GM12878 (cell line): ENCODE data around the gene RHBG. TPM values are rescaled to one million over a fixed set of nuclear protein-coding genes. Genes with fewer than 3 reads are reported as not detected.

Experiments used
- ATAC-seq: fragments of 200-7000 bp; cut with Tn5 transposase; 3 replicates; pipeline ENCODE4 v1.9.1; 2020; ENCODE audit warnings: mild to moderate bottlenecking, moderate library complexity
- BruUV-seq: library from RNA; stranded (reverse); fragments of 400-500 nt; replicated peaks from 2 replicates; lab custom pipeline; 2021; lab: Mats Ljungman, UMichigan
- CTCF ChIA-PET: fragments of 300-600 bp; sonication (Branson Sonifier 250); formaldehyde crosslinking; extraction: SDS; loops from one replicate; lab custom pipeline; 2021; ENCODE audit warnings: inconsistent platforms; lab: Yijun Ruan, JAX
- POLR2A ChIA-PET: fragments of 350-600 bp; formaldehyde crosslinking; extraction: SDS; loops from one replicate; lab custom pipeline; 2021; ENCODE audit warnings: inconsistent platforms; lab: Charles Lee
- RAD21 ChIA-PET: fragments of 300-600 bp; sonication (Branson Sonifier 250); formaldehyde crosslinking; loops from one replicate; lab custom pipeline; 2023; ENCODE audit warnings: antibody characterized with exemption; ENCODE audit not compliant: unreplicated experiment; lab: Charles Lee
- SMC1A ChIA-PET: fragments of 300-600 bp; sonication (Branson Sonifier 250); formaldehyde crosslinking; loops from one replicate; lab custom pipeline; 2023; ENCODE audit not compliant: unreplicated experiment, uncharacterized antibody; lab: Charles Lee
- DNase-seq: peaks from one replicate; pipeline ENCODE4 v3.0.0-alpha.2; 2011; ENCODE audit warnings: low read depth, low spot score
- FAIRE-seq: peaks from 3 replicates; lab custom pipeline; 2011; peaks lifted over from hg19 to GRCh38; lab: Jason Lieb, UNC
- H2AFZ ChIP-seq: 2 replicates; pipeline ENCODE4 v1.6.0; 2011; ENCODE audit warnings: low read depth, low read length, control low read depth; ENCODE audit not compliant: control insufficient read depth
- H3K27ac ChIP-seq: 2 replicates; pipeline ENCODE4 v1.5.1; 2011; ENCODE audit warnings: control low read depth; ENCODE audit not compliant: control insufficient read depth, insufficient read depth
- H3K27me3 ChIP-seq, 2 experiments: replicated peaks in 1 of 2; 2 replicates each; pipeline versions ENCODE4 v1.6.0 to v1.6.1; 2011; ENCODE audit warnings: low read length in 1 of 2; ENCODE audit not compliant: control insufficient read depth in 2 of 2, insufficient read depth in 2 of 2
- H3K36me3 ChIP-seq, 2 experiments: 2 replicates each; pipeline ENCODE4 v1.5.1; 2011; ENCODE audit warnings: low read length in 1 of 2; ENCODE audit not compliant: control insufficient read depth in 2 of 2, insufficient read depth in 2 of 2
- H3K4me1 ChIP-seq: 2 replicates; pipeline ENCODE4 v1.6.1; 2011; ENCODE audit warnings: mild to moderate bottlenecking, low read length, moderate library complexity, mixed read lengths; ENCODE audit not compliant: control insufficient read depth, insufficient read depth
- H3K4me2 ChIP-seq: 2 replicates; pipeline ENCODE4 v1.6.0; 2011; ENCODE audit warnings: control low read depth; ENCODE audit not compliant: control insufficient read depth, insufficient read depth
- H3K4me3 ChIP-seq: fragments of 200-600 bp; sonication (generic); 2 replicates; pipeline ENCODE4 v1.5.1; 2016
- H3K79me2 ChIP-seq: 2 replicates; pipeline ENCODE4 v1.6.0; 2011; ENCODE audit warnings: low read length; ENCODE audit not compliant: control insufficient read depth, insufficient read depth
- H3K9ac ChIP-seq: 2 replicates; pipeline ENCODE4 v1.8.0; 2011; ENCODE audit warnings: low read length, control low read depth, mixed read lengths; ENCODE audit not compliant: control insufficient read depth, insufficient read depth
- H3K9me3 ChIP-seq: replicated peaks from 3 replicates; pipeline ENCODE4 v1.5.1; 2011; ENCODE audit warnings: mild to moderate bottlenecking, low read length; ENCODE audit not compliant: control insufficient read depth, insufficient read depth
- H4K20me1 ChIP-seq: 2 replicates; pipeline ENCODE4 v1.6.0; 2011; ENCODE audit not compliant: control insufficient read depth, insufficient read depth
- IKZF2 ChIP-seq, 2 experiments: fragments of 450-650 bp; IDR thresholded peaks; 2 replicates each; pipeline ENCODE4 v1.6.1; 2017; ENCODE audit warnings: mild to moderate bottlenecking in 2 of 2, moderate library complexity in 2 of 2
- MLLT1 ChIP-seq: fragments of 450-650 bp; IDR thresholded peaks from 2 replicates; pipeline ENCODE4 v1.6.1; 2016; ENCODE audit warnings: mild to moderate bottlenecking
- WRNIP1 ChIP-seq: IDR thresholded peaks from 2 replicates; pipeline ENCODE4 v1.6.1; 2011; ENCODE audit warnings: low read depth, low read length, improper control_type of control experiment, borderline replicate concordance
- WGBS: methylation state at CpG from one replicate; pipeline ENCODE4 v1.1.6; 2016; ENCODE audit warnings: low lambda C conversion rate; ENCODE audit not compliant: insufficient replicate concordance, insufficient coverage; ENCODE audit errors: missing lambda C conversion rate; 5-methylcytosine and 5-hydroxymethylcytosine counted together
- in situ Hi-C: fragments of 300-500 bp; cut with MboI; formaldehyde crosslinking; loops from 9 replicates; pipeline ENCODE4 v1.14.3; 2018; ENCODE audit warnings: mixed read lengths
- intact Hi-C: fragments of 100-400 bp; cut with micrococcal nuclease; formaldehyde crosslinking; loops from one replicate; pipeline ENCODE4 v1.14.2; 2022; ENCODE audit not compliant: unreplicated experiment
- polyA plus RNA-seq, 11 experiments: library from polyadenylated mRNA; depleted of rRNA in 4 of 11; unstranded in 6 of 11; stranded (reverse) in 5 of 11; fragments of >200 nt; fragmentation: Nextera tagmentation in 4 of 11; fragmentation: Illumina TruSeq in 1 of 11; extraction: Ambion mirVana in 4 of 11; extraction: Trizol in 1 of 11; gene quantifications; 1 replicate in 1 of 11; 2 replicates in 10 of 11; pipeline versions ENCODE4 v1.2.1 to v1.2.3, GENCODE V29; 2011 to 2016; ENCODE audit warnings: inconsistent platforms in 2 of 11, missing spikeins in 2 of 11, low read depth in 1 of 11
- total RNA-seq, 4 experiments: library from RNA; depleted of rRNA in 3 of 4; stranded (reverse); fragments of >200 nt in 3 of 4; fragmentation: Illumina TruSeq in 1 of 4; extraction: Trizol in 1 of 4; gene quantifications; 2 replicates each; pipeline versions ENCODE4 v1.2.1 to v1.2.3, GENCODE V29; 2013 to 2021
- TF ChIP-seq, protein P1 (sequence below): fragments of 150-350 bp; IDR thresholded peaks from 2 replicates; pipeline ENCODE4 v1.6.1; 2016; ENCODE audit warnings: low read depth, low read length
- TF ChIP-seq, protein P2 (sequence below): fragments of 450-650 bp; IDR thresholded peaks from 2 replicates; pipeline ENCODE4 v1.6.1; 2016; ENCODE audit warnings: mild to moderate bottlenecking, moderate library complexity, borderline replicate concordance

Gene RHBG
- total and polyA plus RNA-seq, 10 of the 15 experiments (the other 5 are each of a cell fraction or from before 2014, with no cell fraction given), result not detected

GRCh38 chr1:156337052-156337887, 31.7 kb upstream of the RHBG start:
- SMC1A ChIA-PET, result interaction anchor here (0.6 to 1.4 kb wide), 5 partner anchors 11 to 290 kb away, joined by 3 to 5 read pairs (median 4); no protein-coding TSS in a partner anchor
- Histone ChIP-seq H3K4me2 (peak overlapping the region; percentile 94), H3K36me3 (peaks cover 0 to 26% of the 10 kb centered on the region in 2 experiments; a peak in 3 of 4 replicates), H3K27ac (peak overlapping the region; percentile 76), H3K4me1 (no peaks in the 10 kb centered on the region), H3K79me2 (peaks cover 38% of the 10 kb centered on the region), H3K9ac (peak overlapping the region; percentile 81), H2AFZ (peak overlapping the region; percentile 93), H4K20me1 (no peaks in the 10 kb centered on the region), H3K27me3 (no peaks in the 10 kb centered on the region), H3K4me3 (peak overlapping the region; percentile 96), H3K9me3 (no peaks in the 10 kb centered on the region)
- RAD21 ChIA-PET, result interaction anchor here (0.6 to 1.0 kb wide), 2 partner anchors 54 to 212 kb away, joined by 3 to 5 read pairs; partner anchors contain the start of gene SMG5
- TF ChIP-seq, protein P1, sequence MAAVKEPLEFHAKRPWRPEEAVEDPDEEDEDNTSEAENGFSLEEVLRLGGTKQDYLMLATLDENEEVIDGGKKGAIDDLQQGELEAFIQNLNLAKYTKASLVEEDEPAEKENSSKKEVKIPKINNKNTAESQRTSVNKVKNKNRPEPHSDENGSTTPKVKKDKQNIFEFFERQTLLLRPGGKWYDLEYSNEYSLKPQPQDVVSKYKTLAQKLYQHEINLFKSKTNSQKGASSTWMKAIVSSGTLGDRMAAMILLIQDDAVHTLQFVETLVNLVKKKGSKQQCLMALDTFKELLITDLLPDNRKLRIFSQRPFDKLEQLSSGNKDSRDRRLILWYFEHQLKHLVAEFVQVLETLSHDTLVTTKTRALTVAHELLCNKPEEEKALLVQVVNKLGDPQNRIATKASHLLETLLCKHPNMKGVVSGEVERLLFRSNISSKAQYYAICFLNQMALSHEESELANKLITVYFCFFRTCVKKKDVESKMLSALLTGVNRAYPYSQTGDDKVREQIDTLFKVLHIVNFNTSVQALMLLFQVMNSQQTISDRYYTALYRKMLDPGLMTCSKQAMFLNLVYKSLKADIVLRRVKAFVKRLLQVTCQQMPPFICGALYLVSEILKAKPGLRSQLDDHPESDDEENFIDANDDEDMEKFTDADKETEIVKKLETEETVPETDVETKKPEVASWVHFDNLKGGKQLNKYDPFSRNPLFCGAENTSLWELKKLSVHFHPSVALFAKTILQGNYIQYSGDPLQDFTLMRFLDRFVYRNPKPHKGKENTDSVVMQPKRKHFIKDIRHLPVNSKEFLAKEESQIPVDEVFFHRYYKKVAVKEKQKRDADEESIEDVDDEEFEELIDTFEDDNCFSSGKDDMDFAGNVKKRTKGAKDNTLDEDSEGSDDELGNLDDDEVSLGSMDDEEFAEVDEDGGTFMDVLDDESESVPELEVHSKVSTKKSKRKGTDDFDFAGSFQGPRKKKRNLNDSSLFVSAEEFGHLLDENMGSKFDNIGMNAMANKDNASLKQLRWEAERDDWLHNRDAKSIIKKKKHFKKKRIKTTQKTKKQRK, result no peak
- TF ChIP-seq IKZF2 (IDR thresholded peaks at IDR 0.05), result peak in 1 of 2 experiments; percentile 16; a peak in 1 of 4 replicates
- peak; percentile 88 for TF ChIP-seq MLLT1
- TF ChIP-seq WRNIP1, result no peak
- TF ChIP-seq, protein P2, sequence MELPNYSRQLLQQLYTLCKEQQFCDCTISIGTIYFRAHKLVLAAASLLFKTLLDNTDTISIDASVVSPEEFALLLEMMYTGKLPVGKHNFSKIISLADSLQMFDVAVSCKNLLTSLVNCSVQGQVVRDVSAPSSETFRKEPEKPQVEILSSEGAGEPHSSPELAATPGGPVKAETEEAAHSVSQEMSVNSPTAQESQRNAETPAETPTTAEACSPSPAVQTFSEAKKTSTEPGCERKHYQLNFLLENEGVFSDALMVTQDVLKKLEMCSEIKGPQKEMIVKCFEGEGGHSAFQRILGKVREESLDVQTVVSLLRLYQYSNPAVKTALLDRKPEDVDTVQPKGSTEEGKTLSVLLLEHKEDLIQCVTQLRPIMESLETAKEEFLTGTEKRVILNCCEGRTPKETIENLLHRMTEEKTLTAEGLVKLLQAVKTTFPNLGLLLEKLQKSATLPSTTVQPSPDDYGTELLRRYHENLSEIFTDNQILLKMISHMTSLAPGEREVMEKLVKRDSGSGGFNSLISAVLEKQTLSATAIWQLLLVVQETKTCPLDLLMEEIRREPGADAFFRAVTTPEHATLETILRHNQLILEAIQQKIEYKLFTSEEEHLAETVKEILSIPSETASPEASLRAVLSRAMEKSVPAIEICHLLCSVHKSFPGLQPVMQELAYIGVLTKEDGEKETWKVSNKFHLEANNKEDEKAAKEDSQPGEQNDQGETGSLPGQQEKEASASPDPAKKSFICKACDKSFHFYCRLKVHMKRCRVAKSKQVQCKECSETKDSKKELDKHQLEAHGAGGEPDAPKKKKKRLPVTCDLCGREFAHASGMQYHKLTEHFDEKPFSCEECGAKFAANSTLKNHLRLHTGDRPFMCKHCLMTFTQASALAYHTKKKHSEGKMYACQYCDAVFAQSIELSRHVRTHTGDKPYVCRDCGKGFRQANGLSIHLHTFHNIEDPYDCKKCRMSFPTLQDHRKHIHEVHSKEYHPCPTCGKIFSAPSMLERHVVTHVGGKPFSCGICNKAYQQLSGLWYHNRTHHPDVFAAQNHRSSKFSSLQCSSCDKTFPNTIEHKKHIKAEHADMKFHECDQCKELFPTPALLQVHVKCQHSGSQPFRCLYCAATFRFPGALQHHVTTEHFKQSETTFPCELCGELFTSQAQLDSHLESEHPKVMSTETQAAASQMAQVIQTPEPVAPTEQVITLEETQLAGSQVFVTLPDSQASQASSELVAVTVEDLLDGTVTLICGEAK, result 0 out of 2 replicates have a peak, but pooled peaks have one; percentile 24
- ATAC-seq (peak; percentile 1), DNase-seq (no peak), FAIRE-seq (no peak)
- POLR2A ChIA-PET, result interaction anchor here (0.6 to 1.1 kb wide), 5 partner anchors 12 to 404 kb away, joined by 3 to 6 read pairs (median 3); partner anchors contain the start of genes MRPL24 and SMG5
- CTCF ChIA-PET, result interaction anchor here (0.6 to 2.2 kb wide), 15 partner anchors 7 to 322 kb away, joined by 3 to 10 read pairs (median 4); partner anchors contain the start of gene SMG5
- in situ Hi-C loops (no loop called here), intact Hi-C loops (no loop called here)
- WGBS, result 24% methylated on average over 34 of the region's 34 CpGs
- TSS peak; percentile 58 for BruUV-seq
